ENCODE data around the gene OPTN.
"Not testable (repeated sequence)": the region's sequence is repeated elsewhere in the genome, so short reads cannot be mapped to it uniquely, and the experiment has no call there.

The OPTN gene

DNA sequence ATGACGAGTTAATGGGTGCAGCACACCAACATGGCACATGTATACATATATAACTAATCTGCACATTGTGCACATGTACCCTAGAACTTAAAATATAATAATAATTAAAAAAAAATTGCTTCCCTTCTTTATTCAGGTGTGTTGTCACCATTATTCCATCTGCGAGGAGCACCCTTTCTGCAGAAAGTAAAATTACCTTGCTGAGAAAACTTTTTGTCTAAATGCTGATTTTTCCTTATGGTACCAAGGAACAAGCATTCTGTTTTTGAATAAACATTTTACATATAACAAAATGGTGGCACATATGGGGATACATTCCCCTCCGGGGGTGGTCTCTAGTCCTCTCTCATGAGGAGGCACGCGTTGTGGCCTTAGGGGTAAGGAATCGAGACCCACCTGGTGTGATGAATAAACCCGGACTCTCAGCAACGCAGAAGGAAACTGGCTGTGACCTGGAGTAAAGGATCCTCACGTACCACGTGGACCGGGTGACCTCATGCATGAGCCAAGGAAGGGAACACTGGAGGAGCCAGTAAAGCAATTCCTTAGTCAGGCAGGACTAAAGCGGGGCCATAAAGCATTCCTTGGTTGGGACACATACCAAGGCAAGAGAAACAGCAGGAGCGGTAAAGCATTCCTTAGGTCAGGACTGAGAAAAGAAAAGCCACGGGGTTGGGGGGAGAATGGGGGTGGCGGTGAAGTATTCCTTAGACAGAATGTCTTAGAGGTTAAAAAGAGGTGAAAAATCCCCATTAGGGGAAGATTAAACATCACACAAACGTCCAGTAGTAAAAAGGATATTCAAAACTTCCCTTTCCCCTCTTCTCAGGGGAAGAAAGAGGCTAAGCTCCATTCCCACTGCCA is 20.8 kb upstream of the OPTN start:
- no peaks in the 10 kb centered on the region for H3K36me3 Mint-ChIP-seq (ENCODE audit: low read depth)
- no peak overlapping the region for H3K27ac Mint-ChIP-seq
- DNase-seq (no peak), ATAC-seq (no peak)
- peaks cover 38% of the 10 kb centered on the region for H3K9me3 Mint-ChIP-seq
- peaks cover 18% of the 10 kb centered on the region for H3K27me3 Mint-ChIP-seq
- no peak overlapping the region for H3K4me3 Mint-ChIP-seq
- H3K4me1 Mint-ChIP-seq: no peaks in the 10 kb centered on the region

DNA sequence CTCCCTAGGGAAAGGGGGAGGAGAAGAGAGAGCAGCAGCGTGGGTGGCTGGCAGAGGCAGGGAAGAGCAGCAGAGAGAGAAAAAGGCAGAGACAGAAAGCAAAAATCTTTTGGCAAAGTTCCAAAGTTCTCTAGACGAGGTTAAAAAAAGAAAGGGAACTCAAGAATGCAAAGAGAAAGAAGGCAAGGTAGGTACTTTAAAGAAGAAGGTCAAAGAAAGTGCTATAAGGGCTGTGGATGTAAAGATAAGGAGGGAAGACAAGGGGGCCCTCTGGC is 20.2 kb upstream of the OPTN start:
- Mint-ChIP-seq H3K27me3 (peaks cover 15% of the 10 kb centered on the region), H3K27ac (no peak overlapping the region), H3K4me1 (no peaks in the 10 kb centered on the region), H3K36me3 (ENCODE audit: low read depth) (peaks cover 3% of the 10 kb centered on the region), H3K4me3 (no peak overlapping the region), H3K9me3 (peaks cover 44% of the 10 kb centered on the region)
- no peak for ATAC-seq
- no peak for DNase-seq

DNA sequence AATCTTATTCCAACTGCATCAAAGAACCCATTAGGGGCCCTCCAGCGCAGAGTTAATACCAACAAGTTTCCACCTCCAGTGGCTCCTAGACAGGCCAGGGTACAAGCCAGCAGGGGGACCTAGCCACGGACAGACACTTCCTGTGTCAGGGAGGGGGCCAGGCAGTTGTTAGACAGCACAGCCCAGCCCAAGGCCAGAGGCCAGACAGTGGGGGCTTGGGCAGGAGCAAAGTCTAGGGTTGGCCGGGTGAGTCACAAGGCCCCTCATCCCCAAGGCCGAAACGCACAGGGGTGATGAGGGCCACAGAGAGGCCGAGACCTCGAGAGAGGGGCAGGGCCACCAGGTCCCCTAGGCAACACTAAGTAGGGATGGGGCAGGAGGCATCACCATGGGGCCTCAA is 19.3 kb upstream of the OPTN start:
- ATAC-seq (no peak), DNase-seq (no peak)
- Mint-ChIP-seq H3K27me3 (peaks cover 9% of the 10 kb centered on the region), H3K4me3 (no peak overlapping the region), H3K9me3 (peaks cover 48% of the 10 kb centered on the region), H3K27ac (no peak overlapping the region), H3K36me3 (ENCODE audit: low read depth) (peaks cover 3% of the 10 kb centered on the region), H3K4me1 (no peaks in the 10 kb centered on the region)

DNA sequence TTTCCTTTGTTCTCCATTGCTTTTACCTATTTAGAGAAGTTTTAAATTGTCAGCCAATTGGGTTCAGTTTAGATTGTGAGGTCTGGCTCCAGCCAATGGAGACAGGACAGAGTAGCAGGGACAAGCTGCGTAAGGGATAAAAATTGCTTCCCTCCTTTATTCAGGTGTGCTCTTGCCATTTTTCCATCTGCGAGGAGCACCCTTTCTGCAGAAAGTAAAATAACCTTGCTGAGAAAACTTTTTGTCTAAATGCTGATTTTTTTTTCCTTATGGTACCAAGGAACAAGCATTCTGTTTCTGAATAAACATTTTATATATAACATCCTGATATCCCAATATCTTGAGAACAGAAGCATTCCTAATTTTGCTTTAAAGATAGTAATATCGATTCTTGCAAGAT is 16.3 kb upstream of the OPTN start:
- H3K9me3 Mint-ChIP-seq: peaks cover 43% of the 10 kb centered on the region
- not testable (repeated sequence) for H3K27me3 Mint-ChIP-seq

DNA sequence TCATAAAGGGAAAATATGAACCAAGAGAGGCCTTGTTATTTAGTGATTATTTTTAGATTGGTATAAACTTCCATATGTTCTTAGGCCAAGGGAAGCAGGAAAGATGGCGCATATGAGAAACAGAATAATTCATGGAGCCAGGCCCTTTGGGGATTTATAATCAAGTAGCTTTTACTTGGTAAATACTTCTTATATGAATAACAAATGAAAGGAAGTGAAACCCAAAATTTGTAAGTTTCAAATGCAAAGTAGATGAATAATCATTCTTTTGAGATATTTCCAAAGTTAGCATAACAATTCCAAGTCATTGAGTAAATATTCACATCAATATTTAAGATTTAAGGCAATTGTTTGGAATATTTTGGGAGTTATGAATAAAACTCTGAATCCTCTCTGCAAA is 13.9 kb upstream of the OPTN start:
- Mint-ChIP-seq H3K4me1 (peaks cover 4% of the 10 kb centered on the region), H3K9me3 (peaks cover 28% of the 10 kb centered on the region), H3K27ac (no peak overlapping the region), H3K27me3 (peaks cover 3% of the 10 kb centered on the region), H3K4me3 (no peak overlapping the region), H3K36me3 (ENCODE audit: low read depth) (peaks cover 3% of the 10 kb centered on the region)
- ATAC-seq (no peak), DNase-seq (no peak)

More for the DNA sequence above, 16.3 kb upstream of the OPTN start:
- not testable (repeated sequence) for H3K27ac Mint-ChIP-seq; H3K36me3 Mint-ChIP-seq (ENCODE audit: low read depth); ATAC-seq; H3K4me1 Mint-ChIP-seq; H3K4me3 Mint-ChIP-seq; DNase-seq

DNA sequence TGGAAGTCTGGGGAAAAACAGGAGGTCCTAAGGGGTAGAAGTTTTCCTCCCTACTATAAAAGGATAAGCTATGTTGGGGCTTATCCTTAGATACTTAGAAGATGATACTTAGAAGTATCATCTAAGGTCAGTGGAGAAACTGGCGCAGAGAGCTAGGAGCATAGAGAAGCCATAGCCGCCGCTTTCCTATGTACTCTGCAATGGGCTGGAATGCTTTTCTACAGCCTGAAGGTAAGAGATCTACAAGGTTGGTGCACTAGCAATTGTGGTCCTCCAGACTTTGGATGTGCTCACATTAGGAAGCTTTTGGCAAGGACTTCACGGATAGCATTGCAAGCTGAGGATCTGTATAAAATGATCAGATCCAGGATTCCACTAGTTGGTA is 12.4 kb upstream of the OPTN start:
- H3K4me3 Mint-ChIP-seq: no peak overlapping the region
- peaks cover 3% of the 10 kb centered on the region for H3K36me3 Mint-ChIP-seq (ENCODE audit: low read depth)
- ATAC-seq (no peak), DNase-seq (no peak)
- H3K27me3 Mint-ChIP-seq: peaks cover 3% of the 10 kb centered on the region
- H3K4me1 Mint-ChIP-seq: peaks cover 4% of the 10 kb centered on the region
- no peak overlapping the region for H3K27ac Mint-ChIP-seq
- H3K9me3 Mint-ChIP-seq: peaks cover 19% of the 10 kb centered on the region

DNA sequence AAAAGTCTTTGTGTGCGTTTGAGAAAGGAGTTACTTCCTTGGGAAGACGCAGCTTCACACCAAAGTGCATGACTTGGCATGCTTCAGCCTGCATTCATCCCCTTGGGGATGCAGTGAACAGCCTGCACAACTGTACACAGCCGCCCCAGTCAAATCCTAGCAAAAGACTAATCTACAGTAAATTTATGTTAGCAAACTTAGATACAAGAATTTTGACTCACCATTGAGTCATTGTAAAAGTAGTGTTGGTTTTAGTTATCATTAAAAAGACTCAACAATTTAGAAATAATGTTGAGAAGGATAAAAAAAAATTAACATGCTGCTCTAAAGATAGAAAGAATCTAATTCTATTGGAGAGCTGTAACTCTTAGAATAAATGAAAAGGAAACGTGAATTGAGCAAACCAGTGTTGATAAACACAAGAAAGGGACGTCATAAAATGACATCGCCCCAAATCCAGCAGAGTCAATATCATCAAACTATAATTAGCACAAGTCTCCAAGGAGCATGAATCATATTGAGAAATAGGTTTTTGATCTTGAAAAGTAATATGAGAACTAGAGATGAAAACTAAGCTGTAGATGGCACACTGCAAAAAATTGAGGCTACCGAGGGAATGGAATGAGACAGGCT is 11.9 kb upstream of the OPTN start:
- H3K9me3 Mint-ChIP-seq: peaks cover 22% of the 10 kb centered on the region
- DNase-seq (no peak), ATAC-seq (no peak)
- H3K27me3 Mint-ChIP-seq: peaks cover 3% of the 10 kb centered on the region
- peaks cover 3% of the 10 kb centered on the region for H3K36me3 Mint-ChIP-seq (ENCODE audit: low read depth)
- no peak overlapping the region for H3K27ac Mint-ChIP-seq
- H3K4me1 Mint-ChIP-seq: peaks cover 4% of the 10 kb centered on the region
- H3K4me3 Mint-ChIP-seq: no peak overlapping the region

DNA sequence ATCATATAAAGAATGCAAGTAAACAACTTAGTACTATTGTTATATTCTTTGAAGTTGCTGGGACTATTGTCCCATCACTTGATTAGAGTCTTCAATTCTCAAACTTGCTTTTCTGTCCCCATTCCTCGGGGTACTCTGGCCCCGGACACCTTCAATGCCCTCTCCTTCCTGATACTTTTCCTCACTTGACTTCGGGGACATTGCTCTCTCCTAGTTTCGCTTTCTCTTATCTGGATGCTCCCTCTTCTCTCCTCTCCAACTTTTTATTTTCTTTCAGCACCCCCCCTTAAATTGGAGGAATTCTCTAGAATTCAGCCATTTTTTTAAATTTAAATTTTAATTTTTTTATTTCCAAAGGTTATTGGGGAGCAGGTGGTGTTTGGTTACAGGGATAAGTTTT is 10.6 kb upstream of the OPTN start:
- Mint-ChIP-seq H3K27me3 (peaks cover 3% of the 10 kb centered on the region), H3K4me1 (peaks cover 4% of the 10 kb centered on the region), H3K4me3 (no peak overlapping the region), H3K9me3 (peaks cover 14% of the 10 kb centered on the region), H3K36me3 (ENCODE audit: low read depth) (peaks cover 3% of the 10 kb centered on the region), H3K27ac (no peak overlapping the region)
- DNase-seq (no peak), ATAC-seq (no peak)

DNA sequence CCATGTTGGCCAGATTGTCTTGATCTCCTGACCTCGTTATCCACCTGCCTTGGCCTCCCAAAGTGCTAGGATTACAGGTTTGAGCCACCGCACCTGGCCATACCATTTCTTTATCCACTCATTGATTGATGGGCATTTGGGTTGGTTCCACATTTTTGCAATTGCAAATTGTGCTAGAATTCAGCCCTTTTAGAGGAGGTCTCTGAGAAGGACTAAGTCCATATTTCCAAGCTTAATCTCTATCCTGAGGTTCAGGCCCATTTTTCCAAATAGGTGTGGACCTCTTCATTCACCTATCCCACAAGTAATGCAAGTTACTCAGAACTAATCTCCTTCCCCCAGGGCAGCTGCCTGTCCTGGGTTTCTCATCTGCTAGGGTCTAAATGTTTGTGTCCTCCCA is 9.7 kb upstream of the OPTN start:
- ATAC-seq (no peak), DNase-seq (no peak)
- H3K27me3 Mint-ChIP-seq: peaks cover 3% of the 10 kb centered on the region
- H3K4me1 Mint-ChIP-seq: peaks cover 4% of the 10 kb centered on the region
- H3K9me3 Mint-ChIP-seq: peaks cover 7% of the 10 kb centered on the region
- H3K27ac Mint-ChIP-seq: no peak overlapping the region
- no peak overlapping the region for H3K4me3 Mint-ChIP-seq
- no peaks in the 10 kb centered on the region for H3K36me3 Mint-ChIP-seq (ENCODE audit: low read depth)

DNA sequence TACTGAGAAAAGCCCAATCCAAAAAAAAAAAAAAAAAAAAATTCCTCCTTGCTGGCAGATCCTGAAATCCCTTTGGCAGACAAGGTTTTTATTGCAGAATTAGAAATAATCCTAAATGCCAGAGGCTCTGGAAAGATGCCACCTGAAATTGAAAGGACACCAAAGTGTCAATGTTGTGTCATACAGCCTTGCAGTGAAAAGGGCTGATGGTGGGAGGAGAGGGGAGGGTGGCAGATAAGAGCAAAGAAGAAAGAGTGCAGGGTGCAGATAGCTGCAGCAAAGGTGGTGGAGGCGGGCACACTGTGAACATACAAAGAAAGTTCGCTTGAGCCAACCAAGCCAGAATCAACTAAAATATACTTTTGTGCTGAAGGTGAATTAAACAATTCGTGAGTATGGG is 8.2 kb upstream of the OPTN start:
- ATAC-seq (no peak), DNase-seq (no peak)
- peaks cover 3% of the 10 kb centered on the region for H3K27me3 Mint-ChIP-seq
- H3K27ac Mint-ChIP-seq: no peak overlapping the region
- no peak overlapping the region for H3K4me3 Mint-ChIP-seq
- H3K36me3 Mint-ChIP-seq (ENCODE audit: low read depth): no peaks in the 10 kb centered on the region
- H3K9me3 Mint-ChIP-seq: peaks cover 7% of the 10 kb centered on the region
- peaks cover 5% of the 10 kb centered on the region for H3K4me1 Mint-ChIP-seq

DNA sequence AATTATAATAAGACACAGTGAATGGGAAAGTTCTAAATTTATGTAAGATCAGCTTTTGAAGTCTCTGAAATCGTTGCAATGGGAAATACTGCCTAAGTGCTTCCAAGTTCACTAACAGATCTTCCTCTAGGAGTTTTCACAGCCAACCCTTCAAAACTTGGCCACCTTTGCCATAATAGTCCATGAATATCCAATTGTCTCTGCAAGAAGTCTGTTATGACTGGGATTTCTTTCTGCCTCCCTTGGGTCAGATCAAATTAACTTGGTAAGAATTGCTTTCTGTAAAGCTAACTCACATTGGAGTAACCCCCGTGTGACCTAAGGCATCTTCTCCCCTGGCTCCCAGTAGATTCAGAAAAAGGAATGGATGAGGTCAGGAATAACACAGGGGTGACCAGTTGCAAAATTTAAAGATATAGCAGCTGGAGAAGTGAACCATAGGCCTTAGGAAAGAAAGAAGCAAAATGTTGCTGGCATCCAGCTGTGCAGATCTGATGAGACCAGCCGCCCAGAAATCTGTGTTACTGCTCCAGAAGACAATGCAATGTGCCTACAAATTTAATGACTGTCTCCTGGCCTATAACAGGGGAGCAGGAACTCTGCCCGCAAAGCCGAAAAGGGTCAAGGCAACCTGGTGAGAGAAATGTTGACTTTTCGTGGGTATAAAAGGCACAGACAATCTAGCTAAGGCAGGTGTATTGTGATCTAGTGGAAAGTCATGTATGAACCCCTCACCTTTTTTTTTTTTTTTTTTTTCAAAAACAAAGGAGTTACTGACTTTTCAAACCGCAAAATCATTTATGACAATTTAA is 7.5 kb upstream of the OPTN start:
- Mint-ChIP-seq H3K4me3 (no peak overlapping the region), H3K36me3 (ENCODE audit: low read depth) (no peaks in the 10 kb centered on the region), H3K27ac (no peak overlapping the region), H3K4me1 (peaks cover 8% of the 10 kb centered on the region), H3K9me3 (peaks cover 7% of the 10 kb centered on the region), H3K27me3 (peaks cover 3% of the 10 kb centered on the region)
- DNase-seq (no peak), ATAC-seq (no peak)

DNA sequence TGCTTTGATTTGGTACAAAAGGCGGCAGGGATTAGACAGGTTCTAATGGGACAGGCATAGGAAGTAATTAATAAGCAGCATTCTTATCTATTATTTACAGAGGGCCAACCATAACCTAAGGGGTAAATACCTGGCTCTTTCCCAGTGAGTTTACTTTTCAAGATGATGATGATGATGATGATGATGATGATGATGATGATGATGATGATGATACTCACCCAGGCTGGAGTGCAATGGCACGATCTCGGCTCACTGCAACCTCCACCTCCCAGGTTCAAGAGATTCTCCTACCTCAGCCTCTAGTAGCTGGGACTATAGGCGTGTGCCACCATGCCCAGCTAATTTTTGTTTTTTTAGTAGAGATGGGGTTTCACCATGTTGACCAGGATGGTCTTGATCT is 5.9 kb upstream of the OPTN start:
- ATAC-seq; DNase-seq; H3K9me3 Mint-ChIP-seq; H3K27ac Mint-ChIP-seq; H3K4me3 Mint-ChIP-seq; H3K36me3 Mint-ChIP-seq (ENCODE audit: low read depth); H3K27me3 Mint-ChIP-seq; H3K4me1 Mint-ChIP-seq: not testable (repeated sequence)

DNA sequence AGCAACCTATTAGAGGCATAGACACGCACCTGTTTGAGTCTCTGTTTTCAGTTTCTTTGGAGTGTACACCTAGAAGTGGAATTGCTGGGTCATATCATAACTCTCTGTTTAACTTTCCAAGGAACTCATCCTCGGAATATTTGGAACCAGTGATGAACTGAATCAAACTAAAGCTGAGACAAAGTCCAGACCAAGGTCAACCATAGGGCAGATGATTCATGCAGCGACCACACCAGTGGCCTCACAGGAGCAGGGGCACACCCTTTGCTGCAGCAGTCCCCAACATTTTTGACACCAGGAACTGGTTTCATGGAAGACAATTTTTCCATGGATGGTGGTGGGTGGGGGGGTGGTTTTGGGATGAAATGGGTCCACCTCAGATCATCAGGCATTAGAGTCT is 4.9 kb upstream of the OPTN start:
- peaks cover 8% of the 10 kb centered on the region for H3K4me1 Mint-ChIP-seq
- DNase-seq (no peak), ATAC-seq (no peak)
- peaks cover 7% of the 10 kb centered on the region for H3K9me3 Mint-ChIP-seq
- no peaks in the 10 kb centered on the region for H3K36me3 Mint-ChIP-seq (ENCODE audit: low read depth)
- H3K27ac Mint-ChIP-seq: no peak overlapping the region
- H3K4me3 Mint-ChIP-seq: no peak overlapping the region
- no peaks in the 10 kb centered on the region for H3K27me3 Mint-ChIP-seq

DNA sequence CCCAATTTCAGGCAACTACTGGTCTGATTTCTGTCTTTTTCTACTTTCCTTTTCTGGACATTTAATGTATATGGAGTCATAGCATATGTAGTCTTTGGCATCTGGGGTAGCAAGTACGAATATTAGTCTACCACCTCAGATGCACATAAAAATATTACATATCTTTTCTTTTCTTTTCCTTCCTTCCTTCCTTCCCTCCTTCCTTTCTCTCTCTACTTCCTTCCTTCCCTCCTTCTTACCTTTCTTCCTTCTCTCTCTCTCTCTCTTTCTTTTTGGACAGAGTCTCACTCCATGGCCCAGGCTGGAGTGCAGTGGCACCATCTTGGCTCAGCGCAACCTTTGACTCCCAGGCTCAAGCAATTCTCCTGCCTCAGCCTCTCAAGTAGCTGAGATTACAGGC is 4.0 kb upstream of the OPTN start:
- no peak for ATAC-seq
- no peak overlapping the region for H3K27ac Mint-ChIP-seq

DNA sequence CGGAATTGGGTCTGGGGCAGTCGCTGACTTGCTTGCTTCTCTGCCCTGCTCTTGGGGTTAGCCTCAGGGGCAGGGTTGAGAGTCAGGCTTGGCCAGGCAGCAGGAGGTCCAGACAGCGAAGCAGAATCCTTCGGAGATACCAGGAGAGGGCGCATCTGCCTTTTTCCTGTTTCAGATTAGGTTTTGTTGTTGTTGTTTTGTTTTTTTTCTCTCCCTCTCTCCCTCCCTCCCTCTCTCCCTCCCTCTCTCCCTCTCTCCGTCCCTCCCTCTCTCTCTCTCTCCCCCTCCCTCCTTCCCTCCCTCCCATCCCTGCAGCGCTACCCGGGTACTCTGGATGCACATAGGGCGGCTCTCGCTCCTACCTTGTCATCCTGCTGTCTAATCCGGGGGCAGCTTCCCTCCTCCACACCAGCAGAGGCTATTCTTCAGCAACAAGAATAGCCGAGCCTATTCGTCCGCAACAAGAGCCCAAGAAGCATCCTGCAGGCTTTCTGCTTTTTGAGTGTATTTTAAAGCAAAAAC is 758 bp upstream of the OPTN start:
- Mint-ChIP-seq H3K4me1 (peaks cover 31% of the 10 kb centered on the region), H3K36me3 (ENCODE audit: low read depth) (peaks cover 4% of the 10 kb centered on the region), H3K4me3 (peak overlapping the region; percentile 88), H3K27me3 (no peaks in the 10 kb centered on the region), H3K9me3 (no peaks in the 10 kb centered on the region), H3K27ac (peak overlapping the region; percentile 60)
- ATAC-seq (peak; percentile 38), DNase-seq (peak; percentile 43)

More for the DNA sequence above, 4.0 kb upstream of the OPTN start:
- Mint-ChIP-seq H3K27me3 (no peaks in the 10 kb centered on the region), H3K4me3 (no peak overlapping the region), H3K36me3 (ENCODE audit: low read depth) (no peaks in the 10 kb centered on the region), H3K9me3 (peaks cover 7% of the 10 kb centered on the region), H3K4me1 (peaks cover 12% of the 10 kb centered on the region)
- DNase-seq: no peak
